B cell (primary cell): ENCODE data around the gene RCC2. TPM values are rescaled to one million over a fixed set of nuclear protein-coding genes. Genes with fewer than 3 reads are reported as not detected.

Experiments used
- ATAC-seq: fragments of 200-7000 bp; cut with Tn5 transposase; one replicate; pipeline ENCODE4 v1.10.0; 2021; ENCODE audit warnings: low read depth, mild to moderate bottlenecking, moderate number of reproducible peaks, moderate library complexity
- CTCF ChIA-PET: fragments of 350-600 bp; sonication (Branson Sonifier 250); formaldehyde crosslinking; loops from one replicate; lab custom pipeline; 2021; ENCODE audit warnings: antibody characterized with exemption, inconsistent platforms; lab: Charles Lee
- POLR2A ChIA-PET: fragments of 350-600 bp; sonication (Branson Sonifier 250); formaldehyde crosslinking; loops from one replicate; lab custom pipeline; 2021; ENCODE audit warnings: antibody characterized with exemption; lab: Charles Lee
- DNase-seq: peaks from one replicate; pipeline ENCODE4 v3.0.0; 2013
- H2AFZ ChIP-seq: 2 replicates; pipeline ENCODE4 v1.6.1; 2012; ENCODE audit warnings: mild to moderate bottlenecking, low read depth, low read length; ENCODE audit not compliant: insufficient read depth, poor library complexity, severe bottlenecking
- H3K27ac ChIP-seq, 2 donors: 1 replicate in 1 of 2; 2 replicates in 1 of 2; pipeline ENCODE4 v1.5.1; 2012 to 2013; ENCODE audit warnings: low read length in 2 of 2, mild to moderate bottlenecking in 2 of 2, moderate library complexity in 1 of 2
- H3K27me3 ChIP-seq, 4 experiments: fragments of 200-600 bp in 1 of 4; sonication (generic) in 1 of 4; replicated peaks in 1 of 4; 1 replicate in 2 of 4; 2 replicates in 2 of 4; pipeline versions ENCODE4 v1.6.1 to v1.7.0; 2013 to 2016; ENCODE audit warnings: low read length in 3 of 4, mild to moderate bottlenecking in 2 of 4, mixed read lengths in 1 of 4, moderate library complexity in 1 of 4; ENCODE audit not compliant: insufficient read depth in 4 of 4, control insufficient read depth in 3 of 4; ENCODE audit errors: control extremely low read depth in 1 of 4
- H3K36me3 ChIP-seq, 2 experiments: replicated peaks in 1 of 2; 1 replicate in 1 of 2; 2 replicates in 1 of 2; pipeline versions ENCODE4 v1.6.1 to v1.7.1; 2013; ENCODE audit warnings: low read length in 1 of 2; ENCODE audit not compliant: insufficient read depth in 2 of 2, control insufficient read depth in 1 of 2; ENCODE audit errors: control extremely low read depth in 1 of 2, extremely low read depth in 1 of 2
- H3K4me1 ChIP-seq, 2 donors: fragments of 200-600 bp in 1 of 2; sonication (generic) in 1 of 2; 1 replicate in 1 of 2; 2 replicates in 1 of 2; pipeline versions ENCODE4 v1.5.1 to v1.6.1; 2013 to 2017; ENCODE audit warnings: low read length in 2 of 2; ENCODE audit not compliant: control insufficient read depth in 2 of 2, insufficient read depth in 2 of 2
- H3K4me2 ChIP-seq: replicated peaks from 2 replicates; pipeline ENCODE3; 2012; ENCODE audit warnings: mild to moderate bottlenecking, low read depth, low read length; ENCODE audit not compliant: poor library complexity, severe bottlenecking
- H3K4me3 ChIP-seq, 5 experiments: fragments of 200-600 bp in 1 of 5; sonication (generic) in 1 of 5; 1 replicate in 3 of 5; 2 replicates in 2 of 5; pipeline versions ENCODE4 v1.5.1 to v1.7.0; 2011 to 2016; ENCODE audit warnings: low read length in 4 of 5, mild to moderate bottlenecking in 4 of 5, low read depth in 2 of 5, control low read depth in 1 of 5, moderate library complexity in 1 of 5; ENCODE audit not compliant: insufficient read depth in 1 of 5; ENCODE audit errors: control extremely low read depth in 1 of 5, extremely low read depth in 1 of 5
- H3K79me2 ChIP-seq: fragments of 200-600 bp; sonication (generic); one replicate; pipeline ENCODE4 v1.6.0; 2016; ENCODE audit warnings: low read length; ENCODE audit not compliant: control insufficient read depth, insufficient read depth
- H3K9ac ChIP-seq: fragments of 200-600 bp; sonication (generic); 2 replicates; pipeline ENCODE4 v1.6.1; 2017; ENCODE audit warnings: mild to moderate bottlenecking, low read length, moderate library complexity
- H3K9me3 ChIP-seq, 3 donors: one replicate each; pipeline versions ENCODE4 v1.6.1 to v1.7.1; 2013; ENCODE audit warnings: low read length in 2 of 3; ENCODE audit not compliant: control insufficient read depth in 2 of 3, insufficient read depth in 1 of 3; ENCODE audit errors: control extremely low read depth in 1 of 3
- H4K20me1 ChIP-seq: 2 replicates; pipeline ENCODE4 v1.6.0; 2012; ENCODE audit warnings: mild to moderate bottlenecking, low read length; ENCODE audit not compliant: insufficient read depth, control insufficient read depth, poor library complexity, severe bottlenecking
- H3K27ac Mint-ChIP-seq: one replicate; pipeline ENCODE4 v1.8.0; 2021; ENCODE audit warnings: mixed read lengths
- H3K27me3 Mint-ChIP-seq: one replicate; pipeline ENCODE4 v1.8.0; 2021; ENCODE audit warnings: mixed read lengths
- H3K4me1 Mint-ChIP-seq: one replicate; pipeline ENCODE4 v1.8.0; 2021; ENCODE audit warnings: mixed read lengths
- H3K4me3 Mint-ChIP-seq: one replicate; pipeline ENCODE4 v1.8.0; 2021; ENCODE audit warnings: mixed read lengths
- H3K9me3 Mint-ChIP-seq: one replicate; pipeline ENCODE4 v1.8.0; 2022; ENCODE audit warnings: mixed read lengths; ENCODE audit not compliant: insufficient read depth
- EZH2 ChIP-seq: IDR thresholded peaks from 2 replicates; pipeline ENCODE4 v1.6.1; 2012; ENCODE audit warnings: borderline replicate concordance, low read depth, mild to moderate bottlenecking, moderate library complexity, low read length; ENCODE audit not compliant: insufficient read depth, poor library complexity, severe bottlenecking
- WGBS: methylation state at CpG from one replicate; pipeline ENCODE4 v1.1.5; 2013; ENCODE audit warnings: missing lambda C conversion rate; ENCODE audit not compliant: insufficient coverage; 5-methylcytosine and 5-hydroxymethylcytosine counted together
- intact Hi-C: fragments of 100-400 bp; cut with micrococcal nuclease; formaldehyde crosslinking; loops from one replicate; pipeline ENCODE4 v1.10.0; 2022
- polyA plus RNA-seq: library from polyadenylated mRNA; depleted of rRNA; stranded (reverse); fragments of >200 nt; gene quantifications from 2 replicates; pipeline ENCODE4 v1.2.3, GENCODE V29; 2012
- total RNA-seq, 2 donors: library from RNA; stranded (reverse); fragments of 120-200 nt in 1 of 2; gene quantifications; 1 replicate in 1 of 2; 2 replicates in 1 of 2; pipeline versions ENCODE4 v1.2.3 to v1.2.4, GENCODE V29; 2013 to 2022
- TF ChIP-seq, protein P1 (sequence below): fragments of 200-600 bp; IDR thresholded peaks from one replicate; pipeline ENCODE4 v1.8.0; 2022; ENCODE audit warnings: antibody characterized with exemption, mild to moderate bottlenecking

Gene RCC2
- total and polyA plus RNA-seq, 2 donors (not counting 1 experiment from before 2014, with no cell fraction given) = 48.9 to 76.9 TPM

DNA sequence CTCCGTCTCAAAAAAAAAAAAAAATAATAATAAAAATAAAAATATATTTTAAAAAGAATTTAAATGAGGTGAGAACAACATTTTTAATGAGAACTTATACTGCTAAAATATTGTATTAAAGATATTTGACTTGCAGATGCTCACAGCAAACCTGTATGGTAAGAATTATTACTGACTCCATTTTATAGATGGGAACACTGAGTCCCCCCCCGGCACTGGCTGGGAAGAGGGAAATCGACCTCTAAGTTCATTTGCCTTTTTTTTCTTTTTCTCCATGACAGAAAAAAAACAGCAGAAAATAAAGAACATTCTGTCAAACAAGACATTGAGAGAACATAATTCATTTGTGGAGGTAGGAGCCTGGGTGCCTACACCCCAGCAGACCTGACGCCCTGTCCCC is 80.9 kb downstream of the RCC2 start:
- H3K27ac Mint-ChIP-seq = no peak overlapping the region
- Histone ChIP-seq H3K4me1 (peaks cover 11 to 15% of the 10 kb centered on the region in 2 donors), H3K27ac (no peak overlapping the region), H3K79me2 (no peaks in the 10 kb centered on the region), H3K4me3 (no peak overlapping the region), H3K9me3 (no peaks in the 10 kb centered on the region), H3K9ac (no peak overlapping the region), H2AFZ (no peak overlapping the region), H4K20me1 (no peaks in the 10 kb centered on the region), H3K27me3 (no peaks in the 10 kb centered on the region), H3K36me3 (no peaks in the 10 kb centered on the region), H3K4me2 (no peak overlapping the region)
- no peak overlapping the region for H3K4me3 Mint-ChIP-seq
- intact Hi-C loops = no loop called here
- DNase-seq = no peak
- ChIA-PET CTCF (no interaction called here), POLR2A (no interaction called here)
- peaks cover under 1% of the 10 kb centered on the region for H3K27me3 Mint-ChIP-seq
- WGBS = 100% methylated on average over 1 of the region's 4 CpGs
- ATAC-seq = no peak
- peaks cover 13% of the 10 kb centered on the region for H3K4me1 Mint-ChIP-seq
- TF ChIP-seq, protein P1, sequence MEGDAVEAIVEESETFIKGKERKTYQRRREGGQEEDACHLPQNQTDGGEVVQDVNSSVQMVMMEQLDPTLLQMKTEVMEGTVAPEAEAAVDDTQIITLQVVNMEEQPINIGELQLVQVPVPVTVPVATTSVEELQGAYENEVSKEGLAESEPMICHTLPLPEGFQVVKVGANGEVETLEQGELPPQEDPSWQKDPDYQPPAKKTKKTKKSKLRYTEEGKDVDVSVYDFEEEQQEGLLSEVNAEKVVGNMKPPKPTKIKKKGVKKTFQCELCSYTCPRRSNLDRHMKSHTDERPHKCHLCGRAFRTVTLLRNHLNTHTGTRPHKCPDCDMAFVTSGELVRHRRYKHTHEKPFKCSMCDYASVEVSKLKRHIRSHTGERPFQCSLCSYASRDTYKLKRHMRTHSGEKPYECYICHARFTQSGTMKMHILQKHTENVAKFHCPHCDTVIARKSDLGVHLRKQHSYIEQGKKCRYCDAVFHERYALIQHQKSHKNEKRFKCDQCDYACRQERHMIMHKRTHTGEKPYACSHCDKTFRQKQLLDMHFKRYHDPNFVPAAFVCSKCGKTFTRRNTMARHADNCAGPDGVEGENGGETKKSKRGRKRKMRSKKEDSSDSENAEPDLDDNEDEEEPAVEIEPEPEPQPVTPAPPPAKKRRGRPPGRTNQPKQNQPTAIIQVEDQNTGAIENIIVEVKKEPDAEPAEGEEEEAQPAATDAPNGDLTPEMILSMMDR = no peak
- TF ChIP-seq EZH2 = no peak
- H3K9me3 Mint-ChIP-seq = no peaks in the 10 kb centered on the region

Other genes with a start within 250 kb of the RCC2 start
- not detected in 2 replicates for gene PADI1, start 234.5 kb downstream of the RCC2 start, total RNA-seq
- gene PADI1, start 234.5 kb downstream of the RCC2 start, polyA plus RNA-seq = not detected in 2 replicates
- not detected in 2 replicates for gene PADI3, start 190.6 kb downstream of the RCC2 start, total RNA-seq
- not detected in 2 replicates for gene PADI3, start 190.6 kb downstream of the RCC2 start, polyA plus RNA-seq
- gene PADI4, start 131.5 kb downstream of the RCC2 start, total RNA-seq = 0.44 and 0.63 TPM in 2 replicates
- 0.85 and 1.6 TPM in 2 replicates for gene PADI4, start 131.5 kb downstream of the RCC2 start, polyA plus RNA-seq
- not detected in 2 replicates for gene PADI6, start 67.5 kb downstream of the RCC2 start, total RNA-seq
- 0.04 and 0.10 TPM in 2 replicates for gene PADI6, start 67.5 kb downstream of the RCC2 start, polyA plus RNA-seq
- 4.9 and 6.4 TPM in 2 replicates for gene ARHGEF10L, start 100.0 kb upstream of the RCC2 start, total RNA-seq
- gene ARHGEF10L, start 100.0 kb upstream of the RCC2 start, polyA plus RNA-seq = 2.0 and 2.5 TPM in 2 replicates